Measurements from ENCODE around the gene RNF6.
"Not testable (repeated sequence)": the region's sequence is repeated elsewhere in the genome, so short reads cannot be mapped to it uniquely, and the experiment has no call there.

The RNF6 gene

DNA sequence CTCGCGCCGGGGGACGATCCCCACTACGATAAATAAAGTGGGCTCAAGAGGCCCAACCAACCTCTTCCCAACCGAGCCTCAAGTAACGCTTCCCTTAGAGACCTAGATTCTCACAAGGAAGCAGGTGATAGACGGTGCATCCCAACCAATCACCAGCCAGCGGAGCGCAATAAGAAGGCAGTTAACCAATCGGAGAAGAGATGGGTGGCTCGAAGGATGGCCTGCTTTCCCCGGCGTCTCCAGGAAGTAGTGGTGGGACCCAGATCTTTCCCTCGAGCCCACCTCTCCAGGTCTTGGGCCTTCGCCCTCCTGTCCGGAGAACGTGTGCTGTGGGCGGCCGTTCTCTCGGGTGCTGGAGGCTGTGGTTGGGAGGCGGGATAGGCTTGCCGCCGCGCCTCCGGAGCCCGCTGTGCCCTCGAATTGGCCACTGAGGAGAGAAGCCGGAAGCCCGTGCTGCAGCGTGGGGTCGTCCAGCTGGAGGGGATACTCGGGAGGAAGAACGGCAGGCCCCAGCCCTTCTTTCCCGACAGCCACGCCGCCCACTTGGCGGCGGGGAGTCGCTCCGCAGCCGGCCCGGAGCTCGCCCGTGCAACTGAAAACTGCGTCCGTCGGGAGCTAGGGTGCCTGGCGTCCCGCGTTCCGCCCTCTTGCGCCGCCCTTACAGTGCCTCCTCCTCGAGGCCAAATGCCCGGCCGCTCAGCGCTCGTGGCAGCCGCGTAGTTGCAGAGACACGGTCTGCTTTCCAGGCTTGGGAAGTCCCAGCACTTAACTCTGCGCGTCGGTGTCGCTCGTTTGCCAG lies at the start of gene RNF6:
Gene RNF6 (minus strand): TSS at position 594 of the 799 bp plus-strand sequence. CDS start 2,665 bp downstream, outside the sequence.
- DNase-seq (ENCODE audit: low read depth in 2 of 2) = peak; percentile 73 to 77

DNA sequence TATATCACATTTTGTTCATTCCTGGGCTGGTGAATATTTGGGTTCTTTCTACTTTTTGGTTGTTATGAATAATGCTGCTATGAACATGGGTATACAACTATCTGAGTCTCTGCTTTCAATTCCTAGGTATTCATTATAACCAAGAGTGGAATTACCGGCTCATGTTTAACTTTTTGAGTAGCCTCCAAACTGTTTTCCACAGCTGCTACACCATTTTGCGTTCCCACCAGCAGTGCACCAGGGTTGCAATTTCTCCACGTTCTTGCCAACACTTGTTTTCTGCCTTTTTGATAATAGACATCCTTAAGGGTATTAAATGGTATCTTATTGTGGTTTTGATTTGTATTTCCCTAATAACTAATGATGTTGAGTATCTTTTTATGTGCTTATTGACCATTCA lies 48.6 kb upstream of the RNF6 start:
- no peak for DNase-seq (ENCODE audit: low read depth in 2 of 2)

DNA sequence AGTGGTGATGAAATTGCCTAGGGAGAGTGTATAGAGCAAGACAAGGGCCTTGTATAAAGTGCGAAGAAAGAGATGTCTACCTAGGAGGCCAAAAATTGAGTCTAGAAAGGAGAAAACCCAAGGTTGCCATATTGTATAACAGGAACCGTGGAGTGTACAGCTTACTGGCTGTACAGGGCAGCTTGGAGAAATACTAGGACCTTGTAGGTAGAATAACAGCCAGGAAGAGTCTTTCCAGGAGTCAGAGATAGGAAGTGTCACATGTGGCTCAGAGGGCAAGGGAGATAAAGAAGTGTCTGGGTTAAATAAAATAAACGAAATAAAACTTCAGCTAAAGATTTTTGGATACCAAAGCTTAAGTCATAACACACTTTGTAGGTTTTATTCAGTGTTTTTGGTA lies 44.2 kb upstream of the RNF6 start:
- DNase-seq (ENCODE audit: low read depth in 2 of 2) = no peak

DNA sequence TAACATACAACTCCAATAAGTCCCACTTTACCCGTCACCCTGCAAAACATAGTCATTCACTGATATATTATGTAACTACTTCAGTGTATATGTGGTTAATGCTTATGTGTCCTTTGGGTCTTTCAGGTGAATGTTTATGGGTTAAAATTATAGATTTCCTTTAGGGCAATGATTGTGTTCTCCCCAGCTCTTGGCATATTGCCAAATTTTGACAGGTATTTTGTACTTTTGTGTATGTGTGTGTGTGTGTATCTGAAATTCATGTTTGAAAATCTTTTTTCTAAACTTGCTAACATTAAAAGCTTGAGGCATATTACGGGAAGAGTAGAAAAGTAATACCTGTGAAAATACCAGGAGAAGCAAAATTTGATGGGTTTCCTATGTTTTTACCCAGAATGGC lies 40.0 kb upstream of the RNF6 start:
- no peak for DNase-seq (ENCODE audit: low read depth in 2 of 2)

DNA sequence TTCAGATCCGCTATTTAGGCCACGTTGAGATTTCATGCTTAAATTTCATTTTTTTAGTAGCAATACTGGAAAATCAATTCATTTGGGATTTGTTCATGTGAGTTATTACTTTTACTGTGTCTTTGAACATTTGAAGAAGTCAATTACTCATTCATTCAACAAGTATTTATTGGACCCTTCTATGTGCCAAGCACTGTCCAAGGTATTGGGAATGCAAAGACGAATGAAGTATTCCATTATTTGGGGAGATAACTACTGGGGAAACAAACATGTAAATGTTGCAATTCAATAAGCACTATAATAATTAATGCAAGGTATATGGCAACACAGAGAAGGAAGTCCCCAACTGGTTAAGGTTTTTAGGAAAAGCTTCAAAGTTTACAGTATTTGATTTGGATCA lies 37.5 kb upstream of the RNF6 start:
- DNase-seq (ENCODE audit: low read depth in 2 of 2) = no peak

DNA sequence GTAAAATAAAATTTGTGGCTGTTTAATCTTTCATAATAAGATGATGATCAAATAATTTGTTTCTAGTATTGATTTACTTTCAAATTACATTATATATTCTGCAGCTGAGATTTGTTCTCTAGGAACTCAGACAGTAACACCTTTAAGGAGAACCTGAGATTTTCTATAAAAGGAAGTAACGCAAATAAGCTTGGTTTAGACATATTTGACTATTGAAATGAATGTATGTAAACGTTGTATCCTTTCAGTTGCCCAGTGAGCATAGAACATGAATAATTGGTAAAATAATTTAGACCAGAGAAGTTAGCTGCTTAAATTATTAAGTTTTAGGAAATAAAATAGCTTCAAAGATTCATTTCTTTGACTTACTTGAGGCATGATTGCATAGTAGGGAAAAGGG lies 34.9 kb upstream of the RNF6 start:
- no peak for DNase-seq (ENCODE audit: low read depth in 2 of 2)

DNA sequence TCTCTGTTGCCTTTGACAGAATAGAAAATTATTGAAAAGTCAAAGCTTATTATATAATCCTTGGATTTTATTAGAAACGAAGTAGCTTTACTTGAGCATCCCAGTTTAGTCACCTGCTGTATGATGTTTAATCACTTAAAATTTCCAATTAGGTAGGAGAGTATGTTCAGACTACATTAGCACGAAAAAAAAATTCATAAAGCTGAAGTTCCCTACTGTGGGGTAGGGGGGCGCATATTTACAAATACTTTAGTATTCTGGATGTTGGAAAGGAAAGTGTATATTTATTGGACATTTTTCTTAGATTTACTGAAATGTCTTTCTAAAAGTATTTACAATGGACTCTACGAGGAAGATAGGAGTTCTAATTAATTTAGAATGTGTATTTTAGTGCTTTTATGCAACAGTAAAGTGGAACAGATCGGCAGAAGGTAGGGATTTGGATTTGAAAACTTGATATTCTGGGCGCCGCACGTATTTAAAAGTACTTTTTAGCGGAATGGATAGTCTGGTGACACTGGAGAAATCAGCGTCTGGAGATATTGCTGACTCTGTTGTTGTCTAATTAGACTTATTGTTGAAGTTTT lies 33.7 kb upstream of the RNF6 start:
- DNase-seq (ENCODE audit: low read depth in 2 of 2) = no peak

DNA sequence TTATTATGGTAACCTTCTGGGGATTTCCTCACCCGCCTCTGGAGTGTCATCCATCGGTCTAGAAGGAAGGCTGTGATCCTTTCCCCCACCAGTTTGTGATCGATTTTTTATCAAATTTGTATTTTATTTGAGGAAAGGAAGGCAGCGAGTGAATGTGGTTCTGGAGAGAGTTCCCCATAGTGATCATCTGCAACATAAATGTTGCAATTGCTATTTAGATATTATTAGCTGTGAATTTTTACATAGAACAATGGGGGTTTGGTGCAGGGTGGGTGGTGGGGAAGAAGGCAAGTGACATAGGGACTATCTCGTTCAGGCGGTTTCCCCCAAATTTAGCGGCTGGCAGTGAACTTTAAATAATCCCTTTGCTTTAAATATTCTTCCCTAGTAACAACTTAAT lies 33.0 kb upstream of the RNF6 start:
- no peak for DNase-seq (ENCODE audit: low read depth in 2 of 2)

DNA sequence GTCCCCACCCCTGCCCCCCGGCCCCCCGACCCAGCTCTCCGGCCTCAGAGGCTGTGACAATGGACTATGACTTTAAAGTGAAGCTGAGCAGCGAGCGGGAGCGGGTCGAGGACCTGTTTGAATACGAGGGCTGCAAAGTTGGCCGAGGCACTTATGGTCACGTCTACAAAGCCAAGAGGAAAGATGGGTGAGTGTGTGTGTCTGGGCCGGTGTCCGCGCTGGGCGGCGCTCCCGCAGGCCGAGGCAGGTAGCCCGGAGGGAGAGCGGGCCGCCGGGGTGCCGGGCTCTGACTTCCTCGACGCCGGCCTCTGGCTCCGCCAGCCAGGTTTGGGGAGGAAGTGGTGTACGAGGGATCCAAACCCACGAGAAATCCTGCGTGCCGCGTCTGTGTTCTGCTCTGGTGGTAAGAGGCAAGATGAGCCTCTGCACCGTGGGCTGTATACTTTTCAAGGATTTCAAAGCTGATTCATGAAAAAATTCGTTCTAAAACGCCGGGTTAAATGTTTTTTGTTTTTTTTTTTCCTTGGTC lies 32.5 kb upstream of the RNF6 start:
- DNase-seq (ENCODE audit: low read depth in 2 of 2) = peak; percentile 23 to 25

DNA sequence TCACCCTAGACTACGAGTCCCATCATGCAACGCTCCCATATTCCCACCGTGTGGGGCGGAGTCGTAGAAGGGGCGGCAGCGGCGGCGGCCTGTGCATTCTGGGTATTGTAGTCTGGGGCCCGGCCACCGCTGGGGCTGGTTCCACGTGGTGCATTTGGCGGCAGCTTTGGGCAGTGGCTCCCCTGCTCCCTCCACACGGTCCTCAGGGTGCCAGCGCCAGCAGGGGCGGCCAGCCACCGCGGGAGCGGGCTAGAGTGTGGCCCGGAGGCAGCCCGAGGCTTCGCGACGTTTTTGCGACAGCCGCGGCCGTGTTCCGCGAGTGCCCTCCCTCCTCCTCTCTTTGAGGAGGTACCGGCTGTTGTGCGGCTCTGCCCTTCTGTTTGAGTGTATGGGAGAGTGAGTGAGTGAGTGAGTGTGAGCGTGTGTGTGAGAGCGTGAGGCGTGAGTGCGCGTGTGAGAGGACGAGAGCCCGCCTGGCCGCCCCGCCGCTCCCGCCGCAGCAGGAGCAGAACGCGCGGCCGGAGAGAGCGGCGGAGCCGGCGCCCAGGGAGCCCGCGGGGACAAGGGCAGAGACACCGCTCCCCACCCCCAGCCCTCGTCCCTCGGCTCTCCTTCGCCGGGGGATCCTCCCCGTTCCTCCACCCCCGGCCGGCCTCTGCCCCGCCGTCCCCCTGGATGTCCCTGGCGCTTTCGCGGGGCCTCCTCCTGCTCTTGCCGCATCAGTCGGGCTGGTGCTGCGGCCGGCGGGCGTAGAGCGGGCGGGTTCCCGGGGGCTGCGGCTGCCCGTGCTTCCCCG lies 31.9 kb upstream of the RNF6 start, which contains the start of gene CDK8:
Gene CDK8 (plus strand): TSS at position 343 of the 796 bp plus-strand sequence. CDS start 513 bp downstream, outside the sequence.
- peak; percentile 78 to 80 for DNase-seq (ENCODE audit: low read depth in 2 of 2)

DNA sequence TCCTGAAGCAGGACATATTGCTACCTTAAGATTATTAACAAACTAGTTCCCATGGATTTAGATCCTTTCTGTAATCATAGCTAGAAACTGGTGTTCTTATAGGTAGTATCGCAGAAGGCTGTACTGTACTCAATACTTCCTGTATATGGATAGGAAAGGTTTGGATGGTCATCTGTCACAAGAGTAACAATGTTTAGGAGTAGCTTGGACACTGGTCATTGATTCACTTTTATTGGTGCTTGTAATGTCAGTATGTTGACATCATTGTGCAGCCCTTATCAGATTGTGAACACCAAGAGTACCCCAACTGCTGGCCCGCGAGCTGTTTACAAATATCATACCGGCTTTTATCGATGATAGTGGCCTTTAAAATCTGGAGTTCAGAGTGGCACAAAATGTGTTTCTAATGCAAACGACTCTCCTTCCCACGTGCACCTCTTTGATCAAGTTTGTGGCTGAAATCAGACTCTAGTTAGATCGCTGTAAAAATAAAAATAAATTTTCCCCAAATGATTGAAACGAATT lies 31.2 kb upstream of the RNF6 start:
- DNase-seq (ENCODE audit: low read depth in 2 of 2) = no peak

DNA sequence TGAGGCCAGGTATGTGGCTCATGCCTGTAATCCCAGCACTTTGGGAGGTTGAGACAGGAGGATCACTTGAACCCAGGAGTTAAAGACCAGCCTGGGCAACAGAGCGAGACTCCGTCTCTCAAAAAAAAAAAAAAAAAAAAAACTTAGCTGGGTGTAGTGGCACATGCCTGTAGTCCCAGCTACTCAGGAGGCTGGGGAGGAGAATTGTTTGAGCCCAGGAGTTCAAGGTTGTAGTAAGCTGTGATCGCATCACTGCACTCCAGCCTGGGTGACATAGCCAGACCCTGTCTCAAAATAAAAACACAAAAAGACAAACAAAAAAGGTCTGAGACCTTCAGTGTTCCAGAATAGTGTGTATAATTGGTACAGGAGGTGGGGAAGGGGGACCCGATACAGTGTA lies 29.9 kb upstream of the RNF6 start:
- DNase-seq (ENCODE audit: low read depth in 2 of 2) = not testable (repeated sequence)

DNA sequence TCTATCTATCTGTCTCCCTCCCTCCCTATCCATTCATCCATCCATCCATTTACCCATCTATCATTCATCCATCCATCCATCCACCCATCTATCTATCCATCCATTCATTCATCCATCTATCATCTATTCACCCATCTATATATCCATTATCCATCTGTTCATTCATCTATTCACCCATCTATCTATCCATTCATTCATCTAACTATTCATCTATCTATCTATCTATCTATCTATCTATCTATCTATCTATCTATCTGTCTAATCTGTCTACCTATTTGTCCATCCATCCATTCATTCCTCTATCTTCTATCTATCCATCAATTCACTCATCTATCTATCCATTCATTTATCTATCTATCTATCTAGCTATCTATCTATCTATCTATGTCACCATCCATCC lies 27.4 kb upstream of the RNF6 start:
- DNase-seq (ENCODE audit: low read depth in 2 of 2) = no peak

DNA sequence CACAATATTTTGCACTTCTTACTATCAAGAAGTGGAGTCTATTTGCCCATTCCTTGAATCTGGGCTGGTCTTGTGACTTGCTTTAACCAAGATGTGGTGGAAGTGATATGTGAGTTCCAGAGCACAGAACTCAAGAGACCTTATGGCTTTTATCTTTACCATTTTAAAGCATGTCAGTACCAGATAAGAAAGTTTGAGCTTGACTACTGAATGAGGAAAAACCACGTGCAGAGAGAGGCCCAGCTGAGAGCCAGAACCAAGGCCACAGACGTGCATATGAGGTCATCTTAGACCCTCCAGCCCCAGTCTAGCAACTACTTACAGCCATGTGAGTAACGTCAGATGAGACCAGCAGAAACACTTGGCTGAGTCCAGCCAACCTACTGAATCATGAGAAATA lies 25.5 kb upstream of the RNF6 start:
- no peak for DNase-seq (ENCODE audit: low read depth in 2 of 2)

DNA sequence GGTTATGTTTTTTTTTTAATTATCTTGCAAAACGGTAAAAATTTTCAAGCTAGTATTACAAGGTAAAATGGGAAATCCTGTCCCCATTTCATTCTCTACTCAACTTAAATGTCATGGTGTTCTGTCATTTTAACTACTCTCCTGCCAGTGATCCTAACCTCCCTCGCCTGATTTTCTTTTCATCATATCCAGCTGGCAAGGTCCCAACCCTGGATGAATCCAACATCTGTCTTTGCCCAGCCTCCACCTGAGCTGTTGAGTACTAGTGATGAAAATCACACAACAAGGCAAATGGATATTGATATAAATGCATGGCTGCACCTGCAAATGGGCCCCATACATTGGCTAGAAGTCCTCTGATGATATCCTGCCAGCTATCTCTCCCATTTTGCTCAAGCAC lies 24.9 kb upstream of the RNF6 start:
- no peak for DNase-seq (ENCODE audit: low read depth in 2 of 2)

DNA sequence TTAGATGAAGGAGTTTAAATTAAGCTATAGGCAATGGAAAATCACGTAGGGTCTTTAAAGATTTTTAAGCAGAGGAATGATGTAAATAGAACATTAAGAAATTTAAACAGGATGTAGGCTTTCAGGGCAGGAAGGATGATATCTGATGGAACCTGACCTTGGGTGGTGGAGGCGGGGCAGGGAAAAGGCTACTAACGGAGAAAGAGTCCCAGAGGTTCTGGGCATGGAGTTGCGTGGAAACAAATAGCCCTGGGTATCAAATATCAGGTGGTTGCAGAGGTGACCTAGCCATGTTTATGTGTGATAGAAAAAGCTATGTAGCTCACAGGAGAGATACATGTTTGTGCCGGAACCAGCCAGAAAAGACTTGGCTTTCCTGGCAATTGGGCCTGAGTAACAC lies 24.0 kb upstream of the RNF6 start:
- DNase-seq (ENCODE audit: low read depth in 2 of 2) = no peak

DNA sequence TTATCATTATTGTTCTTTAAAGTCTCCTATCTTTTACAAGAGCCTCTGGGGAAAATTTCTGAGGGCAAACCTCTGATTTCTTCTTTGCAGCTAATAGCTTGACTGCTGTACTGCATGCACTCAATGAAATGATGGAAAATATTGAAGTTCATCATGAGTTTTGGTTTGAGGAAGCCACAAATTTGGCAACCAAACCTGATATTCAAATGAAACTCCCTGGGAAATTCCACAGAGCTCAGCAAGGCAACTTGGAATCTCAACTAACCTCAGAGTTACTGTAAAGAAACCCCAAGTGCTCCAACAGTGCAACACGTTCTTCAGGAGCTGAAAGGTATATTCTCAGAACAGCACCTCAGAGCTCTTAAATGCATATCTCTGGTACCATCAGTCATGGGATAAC lies 14.2 kb upstream of the RNF6 start:
- DNase-seq (ENCODE audit: low read depth in 2 of 2) = no peak

DNA sequence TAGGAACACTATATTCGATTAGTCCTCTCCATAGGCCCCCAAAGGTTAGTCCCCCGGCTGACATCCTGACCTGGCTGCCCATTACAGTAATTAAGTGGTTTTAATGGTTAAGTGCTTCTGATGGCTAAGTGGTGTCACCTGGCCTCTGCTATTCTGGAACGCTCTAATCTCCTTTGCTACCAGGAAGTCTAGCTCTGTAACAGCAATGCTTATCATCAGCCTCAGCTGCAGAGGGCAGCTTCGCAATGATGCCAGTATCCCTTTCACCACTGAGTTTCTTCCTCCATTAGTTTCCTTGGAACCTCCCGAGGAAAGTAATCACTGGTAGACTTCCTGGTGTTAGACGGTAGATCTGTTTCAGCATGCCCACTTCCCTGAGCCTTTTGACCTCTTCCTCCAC lies 8.6 kb upstream of the RNF6 start:
- DNase-seq (ENCODE audit: low read depth in 2 of 2) = no peak

DNA sequence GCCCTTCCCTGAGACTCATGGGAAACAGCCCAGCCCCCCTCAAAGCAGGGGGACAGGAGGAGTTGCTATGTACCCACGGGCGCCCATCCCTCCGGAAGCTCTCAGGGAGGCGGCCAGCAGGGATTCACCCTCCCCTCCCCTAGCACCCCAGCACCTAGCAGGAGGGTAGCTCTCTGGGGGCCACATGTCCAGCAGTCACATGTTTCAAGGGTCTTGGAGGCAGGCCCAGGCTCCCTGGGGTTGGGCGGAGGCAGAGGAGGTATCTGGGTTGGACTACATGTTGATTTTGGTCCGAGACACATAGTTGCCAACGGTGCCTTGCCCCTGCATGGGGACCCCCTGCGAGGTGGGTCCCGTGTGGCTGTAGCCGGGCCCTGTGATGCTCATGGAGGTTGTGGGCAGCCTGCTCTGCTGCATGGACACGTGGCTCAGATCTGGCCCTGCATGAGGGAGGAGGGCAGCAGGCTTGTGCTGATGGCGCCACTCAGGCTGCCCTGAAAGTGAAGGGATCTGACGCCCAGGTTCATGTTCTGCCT lies 7.0 kb upstream of the RNF6 start:
- DNase-seq (ENCODE audit: low read depth in 2 of 2) = no peak

DNA sequence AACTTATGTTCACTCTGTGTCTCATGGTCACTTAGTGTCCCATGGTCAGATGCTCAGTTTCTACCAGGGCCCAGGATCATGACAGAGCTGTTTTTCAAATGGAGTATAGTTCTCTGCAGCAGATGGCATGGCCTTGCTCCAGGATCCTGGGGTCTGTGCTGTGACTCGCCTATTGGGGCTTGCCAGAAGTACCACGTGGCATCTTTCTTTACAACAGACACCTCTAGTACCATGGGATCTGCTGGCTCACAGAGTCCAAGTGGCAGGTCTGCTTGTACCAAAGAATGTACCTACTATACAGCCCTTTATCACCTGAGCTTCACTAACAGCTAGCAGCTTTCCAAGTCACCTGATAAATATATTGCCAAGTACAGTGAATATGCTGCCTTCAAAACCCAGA lies 6.0 kb upstream of the RNF6 start:
- DNase-seq (ENCODE audit: low read depth in 2 of 2) = no peak

DNA sequence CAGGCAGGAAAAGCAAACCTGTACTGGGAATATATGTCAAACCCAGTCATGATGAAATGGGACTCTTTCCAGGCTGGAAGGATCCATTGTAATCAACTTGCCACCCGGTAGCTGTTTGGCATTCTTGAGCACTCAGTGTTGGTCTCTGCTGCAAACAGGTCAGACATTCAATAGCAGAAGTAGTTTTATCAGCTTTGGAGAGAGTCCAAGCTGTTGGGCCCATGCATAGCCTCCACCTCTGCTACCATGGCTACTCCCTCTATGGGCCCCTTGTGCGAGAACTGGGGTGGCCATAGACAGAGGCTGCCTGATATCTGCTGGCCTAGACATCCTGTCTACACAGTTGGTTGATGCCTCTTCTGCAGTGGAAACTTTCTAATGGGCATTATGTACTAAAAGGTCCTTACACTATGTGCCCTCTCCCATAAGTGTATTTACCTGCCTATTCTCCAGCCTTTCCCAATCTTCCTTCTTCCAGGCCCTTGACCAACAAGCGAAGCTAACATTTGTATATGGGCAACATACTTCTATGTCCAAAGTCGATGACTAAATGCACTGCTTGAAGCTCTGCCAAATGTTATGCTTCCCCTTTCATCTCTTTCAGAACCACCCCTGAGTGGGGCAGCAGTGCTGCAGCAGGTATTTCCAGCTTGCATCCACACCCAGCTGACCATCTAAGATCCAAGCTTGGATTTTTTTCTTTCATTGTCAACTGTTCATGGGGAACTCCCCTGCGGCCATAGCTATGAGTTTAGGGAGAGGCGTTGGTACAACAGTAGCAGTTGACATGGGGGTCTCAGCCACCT lies 5.3 kb upstream of the RNF6 start:
- DNase-seq (ENCODE audit: low read depth in 2 of 2) = no peak
